GM18508 (cell line): Measurements from ENCODE around the gene ADAM29.
"Not testable (repeated sequence)": the region's sequence is repeated elsewhere in the genome, so short reads cannot be mapped to it uniquely, and the experiment has no call there.

Experiments used
- ATAC-seq: cut with Tn5 transposase; IDR thresholded peaks from one replicate; pipeline ENCODE4 v1.9.1; 2021; ENCODE audit warnings: moderate number of reproducible peaks; ENCODE audit not compliant: insufficient read depth, unreplicated experiment

ADAM29 gene

DNA sequence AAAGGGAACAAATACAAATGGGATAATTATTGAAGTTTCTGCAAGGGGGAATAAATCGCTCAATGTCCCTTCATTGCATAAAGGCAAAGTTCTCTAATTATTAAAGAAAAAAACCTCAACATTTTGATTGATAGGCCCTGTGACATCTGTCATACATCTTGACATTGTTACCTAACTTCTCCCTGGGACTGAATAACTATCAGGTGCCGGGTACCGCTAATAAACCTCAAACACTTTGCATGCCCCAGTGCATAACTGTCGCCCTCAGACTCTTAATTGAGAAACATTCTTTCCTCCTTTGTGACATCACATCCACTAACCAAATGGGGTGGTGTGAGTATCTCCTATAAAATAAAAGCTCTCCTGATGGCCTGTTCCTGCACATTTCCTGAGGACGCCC lies at the start of gene ADAM29:
Gene ADAM29, plus strand, starts transcription at position 301 of the 400 bp plus-strand sequence. CDS start 57,168 bp downstream, outside the sequence.
- no peak for ATAC-seq

DNA sequence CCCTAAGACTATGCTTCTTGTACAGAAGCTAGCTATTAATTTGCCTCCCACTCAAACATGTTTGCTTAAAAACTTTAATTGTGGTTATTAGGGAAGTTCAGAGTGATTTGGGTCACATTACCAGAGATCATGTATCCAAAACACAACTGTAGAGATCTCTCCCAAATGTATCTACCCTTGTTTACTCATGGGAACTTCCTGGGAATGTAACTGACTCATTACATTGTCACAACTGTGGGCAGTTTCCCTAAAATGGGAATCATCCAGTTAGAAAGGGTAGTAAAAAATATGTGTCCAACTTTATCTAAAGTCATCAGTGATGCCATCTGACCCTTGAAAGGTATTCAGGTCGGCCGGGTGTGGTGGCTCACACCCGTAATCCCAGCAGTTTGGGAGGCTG lies 48.8 kb upstream of the ADAM29 start:
- no peak for ATAC-seq

DNA sequence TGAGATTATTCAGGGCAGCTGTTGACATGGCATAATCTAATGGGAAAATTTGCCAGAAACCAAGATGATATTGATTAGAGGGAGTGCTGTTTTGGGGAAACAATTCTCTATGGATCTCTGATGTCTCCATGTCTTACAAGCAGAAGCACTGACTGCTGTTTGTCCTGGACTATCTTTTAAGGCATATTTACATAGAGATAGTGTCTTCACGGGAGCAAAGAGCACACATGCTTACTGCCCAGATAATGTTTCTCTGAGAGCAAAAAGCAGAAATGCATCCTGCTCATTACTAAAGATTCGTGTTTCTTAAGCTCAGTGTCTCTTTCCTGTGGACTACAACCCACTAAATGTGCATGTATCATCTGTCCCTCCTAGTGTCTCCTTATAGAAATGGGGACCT lies 47.8 kb upstream of the ADAM29 start:
- no peak for ATAC-seq

DNA sequence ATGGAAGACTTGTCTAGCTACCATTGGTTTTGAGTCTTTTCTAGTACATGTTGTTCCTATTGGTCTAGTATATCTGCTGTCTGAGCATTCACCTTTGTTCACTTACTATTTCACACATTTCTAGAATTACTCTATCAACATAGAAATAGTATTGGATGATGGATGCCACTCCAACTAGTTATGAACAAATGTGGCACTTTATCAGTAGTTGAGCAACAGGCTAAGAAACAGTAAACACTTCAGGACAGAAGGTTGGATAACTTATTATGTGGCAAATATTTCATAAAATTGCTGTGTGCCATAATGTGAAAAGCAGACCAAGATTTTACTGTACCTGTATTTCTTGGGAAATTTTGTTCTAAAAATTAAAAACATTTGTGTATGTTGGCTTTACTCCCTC lies 46.8 kb upstream of the ADAM29 start:
- no peak for ATAC-seq

DNA sequence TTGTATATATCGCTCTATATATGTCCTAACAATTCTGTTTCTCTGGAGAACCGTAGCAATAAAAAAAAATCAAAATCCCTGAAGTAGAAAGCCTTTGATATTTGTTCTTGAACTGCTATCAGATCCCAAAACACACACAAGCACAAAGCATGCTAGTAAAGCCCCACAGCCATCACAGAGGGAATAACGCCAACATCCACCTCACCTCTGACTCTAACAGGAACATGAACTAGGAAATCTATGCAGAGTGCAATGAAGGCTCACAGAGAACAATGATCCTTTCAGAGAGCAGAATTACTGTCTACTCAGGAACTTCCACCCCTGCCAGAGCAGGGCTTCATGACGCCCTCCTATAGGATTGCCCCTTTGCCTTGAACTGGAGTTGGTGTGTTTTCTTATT lies 45.0 kb upstream of the ADAM29 start:
- ATAC-seq, result not testable (repeated sequence)

DNA sequence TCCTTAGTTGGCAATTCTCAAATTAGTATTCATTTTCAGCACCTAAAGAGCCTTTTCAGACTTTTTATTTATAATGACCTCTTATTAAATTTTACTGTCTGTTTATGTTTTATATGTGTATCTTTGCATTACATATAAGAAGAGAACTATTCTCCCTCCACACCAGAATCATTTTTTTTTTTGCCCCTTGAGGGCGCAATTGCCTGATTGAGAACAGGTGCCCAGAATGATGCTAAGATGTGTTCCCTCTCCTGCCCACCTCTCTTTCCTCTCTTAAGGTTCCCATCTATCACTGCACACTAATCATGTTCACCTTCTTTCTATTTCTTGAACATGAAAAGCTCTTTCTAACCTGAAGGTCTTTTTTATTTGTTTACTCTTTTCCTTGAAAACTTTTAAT lies 44.2 kb upstream of the ADAM29 start:
- ATAC-seq, result peak; percentile 66

DNA sequence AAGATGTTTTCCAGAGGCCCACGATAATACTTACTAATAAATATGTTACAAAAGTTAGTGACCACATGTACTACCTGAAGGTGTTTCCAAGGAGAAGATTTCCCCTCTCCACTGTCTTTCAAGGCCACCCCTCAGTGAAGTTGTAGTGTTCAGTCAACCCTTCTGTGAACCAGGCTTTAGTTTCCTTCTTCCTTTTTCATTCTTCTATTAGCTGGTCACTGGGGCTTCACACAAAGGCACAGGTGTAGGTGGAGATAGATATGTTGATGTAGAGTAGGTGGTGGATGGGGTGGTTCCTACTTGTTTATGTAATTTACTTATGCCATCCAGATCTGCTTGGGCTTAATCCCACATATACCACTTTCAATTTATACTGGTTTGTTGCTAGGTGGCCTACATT lies 43.3 kb upstream of the ADAM29 start:
- ATAC-seq, result no peak

DNA sequence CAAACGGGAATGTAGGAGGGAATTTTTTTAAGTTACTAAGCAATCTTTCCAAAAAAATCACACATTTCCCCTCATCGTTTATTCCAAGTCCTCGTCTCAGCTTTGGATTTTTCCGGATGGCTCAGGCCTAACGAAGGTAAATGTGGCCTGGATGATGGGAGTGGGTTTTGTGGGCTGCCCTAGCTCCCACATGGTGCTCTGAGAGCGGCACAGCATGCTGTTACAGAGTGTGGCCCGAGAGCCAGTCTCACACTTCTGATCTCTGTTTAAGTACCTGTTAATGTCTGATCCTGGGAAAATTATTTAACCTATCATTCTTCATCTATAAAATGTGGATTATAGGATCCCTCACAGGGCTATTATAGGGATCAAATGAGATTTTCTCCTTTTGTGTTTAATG lies 38.2 kb upstream of the ADAM29 start:
- no peak for ATAC-seq

DNA sequence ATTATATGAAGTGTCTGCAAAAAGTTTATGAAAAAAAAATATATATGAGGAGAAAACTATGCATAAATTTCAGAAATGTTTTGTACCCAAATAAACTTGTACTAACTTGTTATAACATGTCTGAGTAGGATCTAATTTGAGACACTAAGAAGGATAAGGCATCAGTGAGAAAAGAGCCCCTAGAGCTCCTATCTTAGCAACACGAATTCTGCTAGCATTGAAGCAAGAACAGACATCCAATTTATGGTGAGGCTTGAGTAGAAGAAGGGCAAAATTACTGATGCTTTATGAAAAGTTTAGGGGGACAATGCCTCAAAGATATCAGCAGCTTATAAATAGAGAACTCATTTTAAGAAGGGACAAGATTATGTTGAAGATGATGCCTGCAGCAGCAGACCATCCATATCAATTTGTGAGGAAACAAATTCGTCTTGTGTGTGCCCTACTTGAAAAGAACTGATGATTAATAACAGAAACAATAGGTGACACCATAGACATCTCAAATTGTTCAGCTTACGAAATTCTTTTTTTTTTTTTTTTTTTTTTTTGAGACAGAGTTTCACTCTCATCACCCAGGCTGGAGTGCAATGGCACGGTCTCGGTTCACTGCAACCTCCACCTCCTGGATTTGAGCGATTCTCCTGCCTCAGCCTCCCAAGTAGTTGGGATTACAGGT lies 35.7 kb upstream of the ADAM29 start:
- ATAC-seq, result no peak

DNA sequence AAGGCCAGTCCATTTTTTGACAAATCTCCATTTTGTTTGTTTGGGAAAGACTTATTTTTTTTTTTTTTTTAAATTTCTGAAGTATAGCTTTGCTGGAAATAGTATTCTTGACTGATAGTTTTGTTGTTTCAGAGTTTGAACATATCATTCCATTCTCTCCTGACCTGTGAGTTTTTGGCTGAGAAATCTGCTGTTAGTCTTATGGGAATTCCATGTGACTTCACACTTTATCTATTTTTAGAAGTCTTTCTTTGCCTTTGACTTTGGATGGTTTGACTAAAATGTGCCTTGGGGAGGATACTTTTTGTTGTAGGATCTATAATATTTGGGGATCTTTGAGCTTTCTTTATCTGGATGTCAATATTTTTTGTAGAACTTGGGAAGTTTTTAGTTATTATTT lies 10.7 kb upstream of the ADAM29 start:
- no peak for ATAC-seq

DNA sequence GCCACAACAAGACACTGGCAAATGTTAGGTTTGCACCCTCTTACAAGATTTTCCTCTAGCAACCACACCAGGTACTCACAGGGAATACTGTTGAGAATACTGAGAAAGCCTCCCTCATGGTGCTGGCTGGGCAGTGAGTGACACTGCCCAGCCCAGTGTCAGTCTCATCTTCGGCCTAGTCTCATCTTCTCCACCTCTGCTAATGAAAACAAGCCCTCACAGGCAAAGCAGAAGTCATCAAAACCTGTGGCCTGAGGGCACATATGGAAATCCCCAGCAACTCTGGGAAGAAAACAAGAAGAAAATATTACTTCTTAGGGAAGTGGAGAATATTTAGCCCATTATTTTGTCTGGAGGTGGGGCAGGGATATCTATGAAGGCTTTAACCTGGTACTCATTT lies 7.9 kb upstream of the ADAM29 start:
- no peak for ATAC-seq

DNA sequence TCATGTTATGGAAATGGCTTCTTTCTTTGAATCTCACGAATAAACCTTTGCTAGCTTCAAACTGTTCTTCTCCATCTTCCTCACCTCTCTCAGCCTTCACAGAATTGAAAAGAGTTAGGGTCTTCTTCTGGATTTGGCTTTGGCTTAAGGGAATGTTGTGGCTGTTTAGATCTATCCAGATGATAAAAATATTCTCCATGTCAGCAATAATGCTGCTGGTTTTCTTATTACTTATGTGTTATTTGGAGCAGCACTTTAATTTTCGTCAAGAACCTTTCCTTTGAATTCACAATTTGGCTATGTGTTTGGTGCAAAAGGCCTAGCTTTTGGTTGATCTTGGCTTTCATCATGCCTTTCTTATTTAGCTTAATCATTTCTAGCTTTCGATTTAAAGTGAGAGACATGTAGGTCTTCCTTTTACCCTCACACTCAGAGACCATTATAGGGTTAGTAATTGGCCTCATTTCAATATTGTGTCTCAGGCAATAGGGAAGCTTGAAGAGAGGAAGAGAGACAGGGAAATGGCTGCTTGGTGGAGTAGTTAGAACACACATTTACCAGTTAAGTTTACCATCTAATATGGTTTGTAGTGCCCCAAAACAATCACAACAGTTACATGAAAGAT lies 5.1 kb upstream of the ADAM29 start:
- no peak for ATAC-seq

DNA sequence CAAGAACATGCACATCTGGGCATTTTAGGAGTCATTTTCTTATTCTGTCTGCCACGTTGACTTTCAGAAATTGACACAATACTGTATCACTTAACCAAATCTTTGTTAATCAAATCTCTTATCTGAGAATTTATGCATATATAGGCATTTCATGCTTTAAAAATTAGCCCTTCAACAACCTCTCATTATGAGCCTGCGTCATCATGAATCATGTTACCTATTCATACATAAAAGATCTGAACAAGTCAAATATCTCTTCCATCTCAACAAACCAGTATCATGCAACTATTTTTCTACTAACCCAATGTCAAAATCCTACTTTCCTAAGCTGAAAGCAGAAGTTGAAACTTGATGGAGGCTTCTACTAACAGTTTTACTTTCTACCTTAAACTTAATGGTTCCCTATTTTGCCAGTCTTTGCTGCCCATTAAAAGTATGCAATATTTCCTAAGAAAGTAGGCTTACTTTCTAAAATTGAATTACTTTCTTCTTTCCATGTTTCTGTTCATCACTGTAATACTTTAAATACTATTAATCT lies 1.8 kb downstream of the ADAM29 start:
- no peak for ATAC-seq

DNA sequence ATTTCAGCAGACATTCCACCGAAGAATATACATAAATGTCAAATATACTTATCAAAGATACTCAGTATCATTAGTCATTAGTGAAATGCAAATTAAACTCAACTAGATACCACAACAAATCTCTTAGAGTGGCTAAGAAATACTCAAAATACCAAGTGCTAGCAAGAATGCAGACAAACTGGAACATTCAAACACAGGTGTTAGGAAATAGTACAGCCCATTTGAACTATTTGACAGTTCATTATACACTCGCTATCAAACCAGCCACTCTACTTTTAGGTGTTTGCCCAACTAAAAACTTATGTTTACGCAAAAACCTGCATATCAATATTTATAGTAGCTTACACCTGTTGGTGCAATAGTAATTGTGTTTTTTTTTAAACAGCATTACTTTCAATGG lies 8.8 kb downstream of the ADAM29 start:
- ATAC-seq, result no peak

DNA sequence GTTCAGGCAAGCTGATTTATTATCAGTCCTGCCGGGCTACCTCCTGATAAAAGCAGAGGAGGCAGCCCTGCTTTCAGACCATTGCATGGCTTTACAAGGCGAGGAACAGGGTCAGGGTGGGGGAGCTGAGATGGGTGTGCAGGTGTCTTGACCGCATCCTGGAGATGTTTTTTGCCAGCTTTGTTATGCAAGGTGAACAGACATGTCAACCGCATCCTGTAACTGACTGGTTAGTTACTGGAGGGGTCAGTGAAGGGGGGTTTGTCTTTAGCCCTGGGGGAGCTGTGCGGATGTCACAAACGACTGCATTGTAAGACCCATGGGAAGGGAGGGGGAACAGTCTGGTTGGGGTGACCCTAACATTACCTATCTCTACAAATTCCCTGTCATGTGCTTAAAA lies 10.0 kb downstream of the ADAM29 start:
- peak; percentile 68 for ATAC-seq

DNA sequence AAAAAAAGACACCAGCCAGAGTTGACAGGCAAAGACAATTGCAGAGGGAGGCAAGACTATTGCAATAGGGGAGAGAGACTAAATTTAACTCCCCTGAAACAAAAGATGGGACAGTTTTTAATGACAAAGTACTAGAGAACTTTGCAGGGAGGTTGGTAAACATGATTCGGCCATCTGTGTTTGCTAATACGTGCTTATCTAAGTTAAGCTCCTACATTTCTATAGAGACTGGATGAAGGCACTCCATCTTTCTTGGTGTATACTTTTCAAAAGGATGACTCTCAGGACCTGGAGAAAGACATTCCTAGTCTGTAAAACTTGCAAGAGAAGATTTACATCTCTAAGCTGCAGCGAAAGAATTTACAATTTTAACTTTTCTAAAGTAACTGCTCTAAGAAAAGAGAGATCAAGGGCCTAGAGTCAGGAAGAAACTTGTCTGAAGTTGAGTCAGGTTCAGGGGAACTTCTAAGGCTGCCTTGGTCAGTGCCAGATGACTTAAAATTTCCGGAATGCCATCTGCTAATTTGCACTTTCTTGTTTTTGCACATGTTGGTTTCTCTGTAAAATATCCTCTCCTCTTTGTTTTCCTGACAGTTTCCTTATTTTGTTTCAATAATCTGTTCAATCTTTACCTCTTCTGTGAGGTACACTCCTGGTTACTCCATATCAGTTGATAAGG lies 10.6 kb downstream of the ADAM29 start:
- peak; percentile 34 for ATAC-seq

DNA sequence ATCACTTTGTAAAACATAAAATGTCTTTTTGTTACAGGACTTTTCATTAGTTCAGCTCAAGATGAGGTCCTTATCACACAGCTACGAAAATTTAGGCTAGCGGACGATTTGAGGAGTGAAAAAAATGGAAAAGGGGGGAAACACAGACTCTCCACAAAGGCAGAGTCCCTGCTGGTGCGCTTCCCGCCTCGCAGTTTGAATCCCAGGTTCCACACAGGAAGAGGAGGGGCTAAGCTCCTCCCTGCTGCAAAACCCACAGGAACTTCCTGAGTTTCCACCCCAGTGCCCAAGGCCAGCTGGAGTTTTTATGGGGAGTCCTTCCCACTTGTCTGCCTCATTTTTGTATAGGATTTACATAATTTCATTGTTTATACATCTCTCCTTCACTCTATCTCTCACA lies 11.2 kb downstream of the ADAM29 start:
- no peak for ATAC-seq

DNA sequence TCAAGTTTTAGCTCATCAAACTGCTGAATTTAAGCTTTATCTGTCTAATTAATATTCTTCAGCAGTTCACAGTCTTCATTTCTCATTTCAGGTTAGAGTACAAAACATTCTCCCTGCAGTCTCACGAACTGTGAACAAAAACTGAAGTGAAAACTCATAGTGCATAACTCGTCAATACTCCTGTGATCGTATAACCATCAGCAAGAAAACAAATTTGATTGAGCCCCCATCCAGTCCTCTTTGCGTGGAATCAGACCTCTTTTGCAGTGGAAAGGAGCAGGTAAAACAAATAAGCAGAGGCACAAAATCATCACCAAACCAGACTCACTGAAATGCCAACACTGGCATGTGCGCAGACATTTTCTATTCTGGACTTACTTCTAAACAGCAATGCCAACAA lies 12.7 kb downstream of the ADAM29 start:
- ATAC-seq, result no peak

DNA sequence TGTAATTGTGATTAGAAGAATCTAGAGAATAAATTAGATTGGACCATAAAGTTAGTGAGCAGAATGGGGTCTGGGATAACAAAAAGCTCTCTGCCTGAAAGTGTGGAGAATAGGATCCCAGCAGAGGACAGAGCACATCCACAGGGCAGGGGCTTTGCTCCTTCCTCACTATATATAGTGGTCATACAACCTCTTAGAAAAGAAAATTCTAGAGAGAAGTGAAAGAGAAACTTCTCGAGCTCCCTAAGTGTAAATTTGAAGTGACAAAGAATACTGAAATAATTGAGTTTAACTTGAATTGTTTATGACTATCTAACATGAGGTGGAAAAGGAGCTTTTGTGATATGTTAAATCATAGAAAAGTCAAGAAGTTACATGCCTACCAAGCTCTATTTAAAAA lies 14.9 kb downstream of the ADAM29 start:
- ATAC-seq, result no peak

DNA sequence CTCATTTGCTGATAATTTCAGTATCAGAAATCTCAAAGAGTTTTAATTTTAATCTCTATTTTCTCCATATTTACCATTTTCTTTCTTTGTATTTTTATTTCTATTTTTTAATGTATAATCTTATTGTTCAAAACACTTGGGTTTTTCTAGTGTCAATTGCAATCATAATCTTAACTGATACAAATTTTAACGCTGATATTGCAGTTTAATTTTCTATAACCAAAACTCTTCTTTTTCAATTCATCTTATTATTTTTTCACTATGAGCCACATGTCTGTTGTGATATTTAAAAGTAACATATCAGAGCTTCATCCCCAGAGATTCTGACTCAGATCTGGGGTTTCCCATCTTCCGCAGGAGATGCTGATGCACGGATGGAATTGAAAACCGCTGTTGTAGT lies 16.2 kb downstream of the ADAM29 start:
- ATAC-seq, result no peak

DNA sequence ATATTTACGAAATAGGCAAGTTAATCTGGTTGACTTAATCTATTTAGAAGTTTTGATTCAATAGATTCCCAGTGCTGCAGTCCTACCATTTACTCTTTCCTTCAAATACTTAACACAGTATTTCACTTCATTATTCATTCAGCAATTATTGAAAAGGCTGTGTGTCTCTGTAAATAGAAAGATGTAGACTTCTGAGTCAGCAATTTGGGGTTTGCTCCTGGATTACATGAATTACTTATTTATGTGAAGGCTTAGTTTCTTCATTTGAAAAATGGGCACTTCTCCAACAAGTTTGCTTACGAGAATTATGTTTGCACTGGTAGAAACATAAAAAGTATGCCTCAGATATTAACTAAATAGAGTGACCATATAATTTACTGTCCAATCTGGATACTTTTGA lies 17.4 kb downstream of the ADAM29 start:
- ATAC-seq, result no peak

DNA sequence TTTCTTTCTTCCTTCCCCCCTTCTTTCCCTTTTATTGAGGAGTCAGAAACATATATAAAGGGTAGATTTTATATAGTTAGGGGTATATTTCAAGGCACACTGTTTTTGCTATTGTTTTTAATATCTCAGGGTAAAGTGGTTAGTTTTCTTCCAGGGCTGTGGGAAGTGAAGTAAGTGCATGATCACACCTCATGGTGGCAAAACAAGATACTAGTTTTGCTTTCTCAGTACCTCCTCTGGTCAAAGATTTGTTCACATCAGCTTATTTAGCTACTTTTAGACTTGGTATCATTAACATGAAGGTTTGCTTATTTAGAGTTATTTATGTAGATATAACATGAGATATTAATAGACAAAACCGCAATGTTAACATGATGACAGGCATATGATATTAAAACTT lies 21.8 kb downstream of the ADAM29 start:
- ATAC-seq, result no peak
